Lung (tissue), 12 donors: ENCODE measurements around the gene PTPRN2. TPM values are rescaled to one million over a fixed set of nuclear protein-coding genes. Genes with fewer than 3 reads are reported as not detected.

Source experiments
- ATAC-seq: fragments of 200-7000 bp; cut with Tn5 transposase; one replicate; pipeline ENCODE4 v1.9.1; 2020; ENCODE audit warnings: moderate number of reproducible peaks; ENCODE audit not compliant: insufficient read depth, low FRiP score
- DNase-seq, 3 donors: peaks; one replicate each; pipeline ENCODE4 v3.0.0-alpha.2; 2013 to 2017
- H3K27ac ChIP-seq, 2 donors: one replicate each; pipeline ENCODE4 v1.5.1; 2013; ENCODE audit warnings: mild to moderate bottlenecking in 2 of 2, moderate library complexity in 2 of 2, control low read depth in 1 of 2, inconsistent platforms in 1 of 2, low read depth in 1 of 2, low read length in 1 of 2
- H3K27me3 ChIP-seq, 3 donors: one replicate each; pipeline ENCODE4 v1.5.1; 2013; ENCODE audit warnings: low read length in 2 of 3; ENCODE audit not compliant: control insufficient read depth in 3 of 3, insufficient read depth in 3 of 3
- H3K36me3 ChIP-seq, 4 donors: one replicate each; pipeline ENCODE4 v1.5.1; 2013; ENCODE audit warnings: low read length in 4 of 4, mild to moderate bottlenecking in 1 of 4, moderate library complexity in 1 of 4; ENCODE audit not compliant: control insufficient read depth in 4 of 4, insufficient read depth in 4 of 4
- H3K4me1 ChIP-seq, 5 donors: one replicate each; pipeline ENCODE4 v1.5.1; 2013; ENCODE audit warnings: low read length in 5 of 5, mild to moderate bottlenecking in 2 of 5, moderate library complexity in 1 of 5; ENCODE audit not compliant: control insufficient read depth in 5 of 5, insufficient read depth in 5 of 5
- H3K4me3 ChIP-seq: one replicate; pipeline ENCODE4 v1.5.1; 2013; ENCODE audit warnings: mild to moderate bottlenecking, control low read depth, moderate library complexity
- H3K9ac ChIP-seq, 2 donors: one replicate each; pipeline ENCODE4 v1.5.1; 2013; ENCODE audit warnings: low read length in 2 of 2, control low read depth in 1 of 2; ENCODE audit not compliant: insufficient read depth in 1 of 2
- H3K9me3 ChIP-seq, 4 donors: one replicate each; pipeline ENCODE4 v1.5.1; 2013; ENCODE audit warnings: low read length in 3 of 4, mild to moderate bottlenecking in 1 of 4, moderate library complexity in 1 of 4; ENCODE audit not compliant: control insufficient read depth in 4 of 4, insufficient read depth in 3 of 4
- WGBS, 2 donors: extraction: QIAGEN DNeasy Blood & Tissue Kit; methylation state at CpG; one replicate each; pipeline ENCODE4 v1.1.7; 2013; 5-methylcytosine and 5-hydroxymethylcytosine counted together
- polyA plus RNA-seq, 2 donors: library from polyadenylated mRNA; stranded (reverse); fragments of 200-250 nt; gene quantifications; one replicate each; pipeline ENCODE4 v1.2.1, GENCODE V29; 2013
- total RNA-seq, 2 donors: library from RNA; depleted of rRNA in 1 of 2; stranded (reverse); fragments of >200 nt in 1 of 2; gene quantifications; one replicate each; pipeline ENCODE4 v1.2.1, GENCODE V29; 2014 to 2021
- TF ChIP-seq, protein P1 (sequence below): IDR thresholded peaks from 2 replicates; pipeline ENCODE4 v1.5.1; 2012; ENCODE audit warnings: mild to moderate bottlenecking; ENCODE audit errors: control extremely low read depth, extremely low read depth
- donor health status: control.
- donor health status: control.
- donor health status: Bipolar disorder and iron deficiency.
- donor health status: healthy.
- donor health status: DM: yes; HTN: yes; CAD: no.

PTPRN2 gene
- total and polyA plus RNA-seq, 4 donors: 2.1 to 7.4 (median 4.4) TPM

DNA sequence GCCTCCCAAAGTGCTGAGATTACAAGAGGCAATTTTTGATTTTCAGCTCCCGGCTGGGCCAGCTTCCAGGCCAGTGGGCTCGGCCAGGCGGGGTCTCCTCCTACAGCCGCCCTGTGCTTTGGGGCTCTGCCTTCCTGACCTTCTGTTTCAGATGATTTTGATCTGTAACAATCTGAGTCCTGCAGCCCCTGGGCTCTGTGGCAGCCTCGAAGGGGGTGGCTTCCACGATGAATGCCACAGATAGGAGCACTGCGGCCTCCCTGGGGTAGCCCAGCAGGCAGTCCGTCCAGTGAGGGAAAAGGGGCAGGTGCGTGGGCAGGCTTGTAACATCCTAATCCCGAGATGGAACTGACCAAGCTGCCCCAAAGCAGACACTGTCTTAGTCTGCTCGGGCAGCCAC lies 1073.3 kb downstream of the PTPRN2 start:
- ATAC-seq (no peak), DNase-seq (no peak)
- no peak overlapping the region for H3K4me3 ChIP-seq
- peaks cover 0 to 3% (median 0%) of the 10 kb centered on the region in 3 donors for H3K27me3 ChIP-seq
- H3K4me1 ChIP-seq: no peaks in the 10 kb centered on the region
- WGBS, 2 donors: 78 to 81% methylated on average over 11 of the region's 11 CpGs
- no peak overlapping the region for H3K9ac ChIP-seq
- TF ChIP-seq, protein P1, sequence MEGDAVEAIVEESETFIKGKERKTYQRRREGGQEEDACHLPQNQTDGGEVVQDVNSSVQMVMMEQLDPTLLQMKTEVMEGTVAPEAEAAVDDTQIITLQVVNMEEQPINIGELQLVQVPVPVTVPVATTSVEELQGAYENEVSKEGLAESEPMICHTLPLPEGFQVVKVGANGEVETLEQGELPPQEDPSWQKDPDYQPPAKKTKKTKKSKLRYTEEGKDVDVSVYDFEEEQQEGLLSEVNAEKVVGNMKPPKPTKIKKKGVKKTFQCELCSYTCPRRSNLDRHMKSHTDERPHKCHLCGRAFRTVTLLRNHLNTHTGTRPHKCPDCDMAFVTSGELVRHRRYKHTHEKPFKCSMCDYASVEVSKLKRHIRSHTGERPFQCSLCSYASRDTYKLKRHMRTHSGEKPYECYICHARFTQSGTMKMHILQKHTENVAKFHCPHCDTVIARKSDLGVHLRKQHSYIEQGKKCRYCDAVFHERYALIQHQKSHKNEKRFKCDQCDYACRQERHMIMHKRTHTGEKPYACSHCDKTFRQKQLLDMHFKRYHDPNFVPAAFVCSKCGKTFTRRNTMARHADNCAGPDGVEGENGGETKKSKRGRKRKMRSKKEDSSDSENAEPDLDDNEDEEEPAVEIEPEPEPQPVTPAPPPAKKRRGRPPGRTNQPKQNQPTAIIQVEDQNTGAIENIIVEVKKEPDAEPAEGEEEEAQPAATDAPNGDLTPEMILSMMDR: no peak
- H3K9me3 ChIP-seq: peaks cover 0 to 9% (median 0%) of the 10 kb centered on the region in 4 donors
- H3K27ac ChIP-seq: no peak overlapping the region
- no peaks in the 10 kb centered on the region for H3K36me3 ChIP-seq

GRCh38 chr7:157513682-157514081 lies 1073.9 kb downstream of the PTPRN2 start:
- WGBS, 2 donors: 87 to 91% methylated on average over 16 of the region's 16 CpGs
- no peak for DNase-seq
- ATAC-seq: no peak
- Histone ChIP-seq H3K4me3 (no peak overlapping the region), H3K9ac (no peak overlapping the region), H3K36me3 (no peaks in the 10 kb centered on the region), H3K27ac (no peak overlapping the region), H3K4me1 (no peaks in the 10 kb centered on the region), H3K27me3 (peaks cover 0 to 4% (median 0%) of the 10 kb centered on the region in 3 donors), H3K9me3 (peaks cover 0 to 9% (median 0%) of the 10 kb centered on the region in 4 donors)
- TF ChIP-seq, protein P1: no peak

GRCh38 chr7:157513162-157513621 lies 1074.4 kb downstream of the PTPRN2 start:
- Histone ChIP-seq H3K9me3 (peaks cover 0 to 9% (median 0%) of the 10 kb centered on the region in 4 donors), H3K9ac (no peak overlapping the region), H3K4me3 (no peak overlapping the region), H3K27ac (no peak overlapping the region), H3K27me3 (peaks cover 0 to 3% (median 0%) of the 10 kb centered on the region in 3 donors), H3K4me1 (no peaks in the 10 kb centered on the region), H3K36me3 (no peaks in the 10 kb centered on the region)
- TF ChIP-seq, protein P1: no peak
- no peak for ATAC-seq
- 58 to 63% methylated on average over 17 to 18 of the region's 18 CpGs for WGBS, 2 donors
- DNase-seq: no peak

DNA sequence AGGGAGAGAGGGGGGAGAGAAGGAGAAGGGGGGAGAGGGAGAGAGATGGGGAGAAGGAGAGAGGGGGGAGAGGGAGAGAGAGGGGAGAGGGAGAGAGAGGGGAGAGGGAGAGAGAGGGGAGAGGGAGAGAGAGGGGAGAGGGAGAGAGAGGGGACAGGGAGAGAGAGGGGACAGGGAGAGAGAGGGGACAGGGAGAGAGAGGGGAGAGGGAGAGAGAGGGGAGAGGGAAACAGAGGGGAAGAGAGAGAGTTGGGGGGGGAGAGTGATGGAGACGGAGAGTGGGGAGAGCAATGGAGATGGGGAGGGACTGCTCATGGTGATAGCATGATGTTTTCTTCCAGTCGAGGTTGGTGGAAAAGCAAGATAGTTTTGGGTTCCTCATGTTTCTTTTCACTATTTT lies 1078.4 kb downstream of the PTPRN2 start:
- WGBS, 2 donors: 79 to 89% methylated on average over 2 of the region's 2 CpGs
- ATAC-seq: no peak

More for the DNA sequence above, 1078.4 kb downstream of the PTPRN2 start:
- H3K9ac ChIP-seq: no peak overlapping the region
- TF ChIP-seq, protein P1: no peak
- no peak overlapping the region for H3K4me3 ChIP-seq
- no peaks in the 10 kb centered on the region for H3K4me1 ChIP-seq
- peaks cover 0 to 3% (median 0%) of the 10 kb centered on the region in 3 donors for H3K27me3 ChIP-seq
- no peaks in the 10 kb centered on the region for H3K36me3 ChIP-seq
- H3K9me3 ChIP-seq: peaks cover 0 to 11% (median 0%) of the 10 kb centered on the region in 4 donors
- H3K27ac ChIP-seq: no peak overlapping the region
- DNase-seq: no peak
